PC-9 (cell line): ENCODE measurements around the gene FNBP1L.

ENCODE experiments used
- EZH2 ChIP-seq: fragments of 200-600 bp; sonication (generic); IDR thresholded peaks from 2 replicates; pipeline ENCODE4 v1.8.0; 2017; ENCODE audit warnings: antibody characterized with exemption, low read depth
- TF ChIP-seq, protein P1 (sequence below): fragments of 200-600 bp; sonication (generic); conservative IDR thresholded peaks from 2 replicates; pipeline ENCODE4 v1.6.1; 2017; ENCODE audit warnings: mixed run types, antibody characterized with exemption, mild to moderate bottlenecking, moderate library complexity

DNA sequence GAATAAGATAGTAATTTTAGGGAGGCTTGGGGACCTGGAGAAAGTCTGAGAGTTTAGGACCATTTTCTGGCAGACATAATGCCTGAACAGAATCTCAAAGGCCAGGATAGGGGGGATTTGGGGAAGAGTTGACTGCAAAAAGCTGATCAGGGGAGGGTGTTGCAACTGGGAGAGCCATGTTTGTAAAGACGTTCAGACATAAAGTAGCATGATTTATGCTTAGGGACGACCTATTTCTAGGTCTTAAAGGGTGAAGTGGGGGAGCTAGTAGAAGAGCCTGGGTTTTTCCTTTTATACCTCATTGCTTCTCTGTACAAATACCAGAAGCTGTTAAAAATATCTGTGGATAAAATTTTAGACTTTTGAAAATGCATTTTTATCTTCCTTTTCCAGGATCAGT lies 51.2 kb downstream of the FNBP1L start:
- TF ChIP-seq, protein P1, sequence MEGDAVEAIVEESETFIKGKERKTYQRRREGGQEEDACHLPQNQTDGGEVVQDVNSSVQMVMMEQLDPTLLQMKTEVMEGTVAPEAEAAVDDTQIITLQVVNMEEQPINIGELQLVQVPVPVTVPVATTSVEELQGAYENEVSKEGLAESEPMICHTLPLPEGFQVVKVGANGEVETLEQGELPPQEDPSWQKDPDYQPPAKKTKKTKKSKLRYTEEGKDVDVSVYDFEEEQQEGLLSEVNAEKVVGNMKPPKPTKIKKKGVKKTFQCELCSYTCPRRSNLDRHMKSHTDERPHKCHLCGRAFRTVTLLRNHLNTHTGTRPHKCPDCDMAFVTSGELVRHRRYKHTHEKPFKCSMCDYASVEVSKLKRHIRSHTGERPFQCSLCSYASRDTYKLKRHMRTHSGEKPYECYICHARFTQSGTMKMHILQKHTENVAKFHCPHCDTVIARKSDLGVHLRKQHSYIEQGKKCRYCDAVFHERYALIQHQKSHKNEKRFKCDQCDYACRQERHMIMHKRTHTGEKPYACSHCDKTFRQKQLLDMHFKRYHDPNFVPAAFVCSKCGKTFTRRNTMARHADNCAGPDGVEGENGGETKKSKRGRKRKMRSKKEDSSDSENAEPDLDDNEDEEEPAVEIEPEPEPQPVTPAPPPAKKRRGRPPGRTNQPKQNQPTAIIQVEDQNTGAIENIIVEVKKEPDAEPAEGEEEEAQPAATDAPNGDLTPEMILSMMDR, result no peak
- no peak for TF ChIP-seq EZH2
